H9 (cell line): Measurements from ENCODE around the gene PRDX1. TPM values are rescaled to one million over a fixed set of nuclear protein-coding genes. Genes with fewer than 3 reads are reported as not detected.

Source experiments
- DNase-seq: peaks from one replicate; pipeline ENCODE4 v3.0.0-alpha.2; 2017
- H2AFZ ChIP-seq: one replicate; pipeline ENCODE4 v1.6.1; 2013; ENCODE audit warnings: mild to moderate bottlenecking, low read length, control low read depth, moderate library complexity
- H2AK5ac ChIP-seq: 2 replicates; pipeline ENCODE4 v1.6.1; 2013; ENCODE audit warnings: low read length, control low read depth, mixed read lengths; ENCODE audit not compliant: insufficient read length
- H2BK120ac ChIP-seq: one replicate; pipeline ENCODE4 v1.6.1; 2013; ENCODE audit warnings: low read depth, mild to moderate bottlenecking, low read length, control low read depth, inconsistent platforms; ENCODE audit not compliant: poor library complexity, severe bottlenecking
- H2BK12ac ChIP-seq: 2 replicates; pipeline ENCODE4 v1.6.1; 2013; ENCODE audit warnings: low read length, control low read depth, mixed read lengths, low read depth; ENCODE audit not compliant: insufficient read length
- H2BK15ac ChIP-seq: 2 replicates; pipeline ENCODE4 v1.6.1; 2013; ENCODE audit warnings: low read depth, low read length, control low read depth
- H2BK20ac ChIP-seq: one replicate; pipeline ENCODE4 v1.6.1; 2013; ENCODE audit warnings: low read depth, mild to moderate bottlenecking, low read length, control low read depth, inconsistent platforms; ENCODE audit not compliant: poor library complexity, severe bottlenecking
- H2BK5ac ChIP-seq: 2 replicates; pipeline ENCODE4 v1.6.1; 2013; ENCODE audit warnings: low read length, control low read depth, mixed read lengths; ENCODE audit not compliant: insufficient read length
- H3K14ac ChIP-seq: 2 replicates; pipeline ENCODE4 v1.6.1; 2013; ENCODE audit warnings: low read length, control low read depth; ENCODE audit not compliant: insufficient read depth
- H3K18ac ChIP-seq: 2 replicates; pipeline ENCODE4 v1.6.1; 2013; ENCODE audit warnings: low read depth, mild to moderate bottlenecking, mixed read lengths, low read length, control low read depth; ENCODE audit not compliant: insufficient read length
- H3K23ac ChIP-seq: 2 replicates; pipeline ENCODE4 v1.6.1; 2013; ENCODE audit warnings: low read length, control low read depth, mixed read lengths, low read depth; ENCODE audit not compliant: insufficient read length
- H3K23me2 ChIP-seq: 2 replicates; pipeline ENCODE4 v1.6.1; 2013; ENCODE audit warnings: low read depth, mild to moderate bottlenecking, mixed read lengths, low read length, control low read depth; ENCODE audit not compliant: insufficient read length, poor library complexity, severe bottlenecking
- H3K27ac ChIP-seq: 2 replicates; pipeline ENCODE4 v1.5.1; 2013; ENCODE audit warnings: low read length, control low read depth, mixed read lengths, low read depth; ENCODE audit not compliant: insufficient read length
- H3K27me3 ChIP-seq: 2 replicates; pipeline ENCODE4 v1.6.1; 2013; ENCODE audit warnings: low read length, control low read depth, inconsistent platforms; ENCODE audit not compliant: insufficient read depth
- H3K4ac ChIP-seq: 2 replicates; pipeline ENCODE4 v1.6.1; 2013; ENCODE audit warnings: low read depth, mild to moderate bottlenecking, control low read depth, inconsistent platforms, low read length, moderate library complexity
- H3K4me1 ChIP-seq: 2 replicates; pipeline ENCODE4 v1.6.1; 2013; ENCODE audit warnings: low read length, control low read depth, inconsistent platforms; ENCODE audit not compliant: insufficient read depth
- H3K4me2 ChIP-seq: 2 replicates; pipeline ENCODE4 v1.6.1; 2013; ENCODE audit warnings: low read length, control low read depth, mixed read lengths; ENCODE audit not compliant: insufficient read length, insufficient read depth
- H3K56ac ChIP-seq: 2 replicates; pipeline ENCODE4 v1.6.1; 2013; ENCODE audit warnings: low read depth, mild to moderate bottlenecking, mixed read lengths, low read length, control low read depth; ENCODE audit not compliant: insufficient read length
- H3K79me1 ChIP-seq: 2 replicates; pipeline ENCODE4 v1.6.1; 2013; ENCODE audit warnings: low read depth, mild to moderate bottlenecking, moderate library complexity, low read length, control low read depth, inconsistent platforms; ENCODE audit not compliant: insufficient read depth, poor library complexity, severe bottlenecking
- H3K79me2 ChIP-seq: 2 replicates; pipeline ENCODE4 v1.6.1; 2013; ENCODE audit warnings: low read length, control low read depth, inconsistent platforms; ENCODE audit not compliant: insufficient read depth
- H3K9ac ChIP-seq: 2 replicates; pipeline ENCODE4 v1.6.1; 2013; ENCODE audit warnings: low read length, control low read depth, mixed read lengths; ENCODE audit not compliant: insufficient read length; ENCODE audit errors: extremely low read depth
- H3K9me3 ChIP-seq: one replicate; pipeline ENCODE4 v1.6.1; 2013; ENCODE audit warnings: low read depth, low read length, inconsistent platforms; ENCODE audit not compliant: control insufficient read depth
- H3T11ph ChIP-seq: one replicate; pipeline ENCODE4 v1.6.1; 2013; ENCODE audit warnings: mild to moderate bottlenecking, low read length, control low read depth, inconsistent platforms
- H4K20me1 ChIP-seq: one replicate; pipeline ENCODE4 v1.6.1; 2013; ENCODE audit not compliant: control insufficient read depth, insufficient read length, insufficient read depth
- H4K5ac ChIP-seq: 2 replicates; pipeline ENCODE4 v1.6.1; 2013; ENCODE audit warnings: low read depth, mild to moderate bottlenecking, mixed read lengths, low read length, control low read depth; ENCODE audit not compliant: insufficient read length
- H4K8ac ChIP-seq: replicated peaks from 2 replicates; pipeline ENCODE4 v1.6.1; 2013; ENCODE audit warnings: low read length, control low read depth, mixed read lengths, low read depth; ENCODE audit not compliant: insufficient read length
- H4K91ac ChIP-seq: 2 replicates; pipeline ENCODE4 v1.6.1; 2013; ENCODE audit warnings: low read depth, mild to moderate bottlenecking, moderate library complexity, mixed read lengths, low read length, control low read depth; ENCODE audit not compliant: insufficient read length
- H3K27ac Mint-ChIP-seq, 3 experiments: 2 replicates in 2 of 3; 3 replicates in 1 of 3; pipeline ENCODE4 v1.8.0; 2020 to 2021; ENCODE audit warnings: mixed read lengths in 3 of 3, mild to moderate bottlenecking in 1 of 3, moderate library complexity in 1 of 3
- H3K27me3 Mint-ChIP-seq: 2 replicates; pipeline ENCODE4 v1.8.0; 2021; ENCODE audit warnings: low read depth, mild to moderate bottlenecking, moderate library complexity, mixed read lengths
- H3K36me3 Mint-ChIP-seq, 3 experiments: 2 replicates in 2 of 3; 3 replicates in 1 of 3; pipeline ENCODE4 v1.8.0; 2020 to 2021; ENCODE audit warnings: low read depth in 3 of 3, mixed read lengths in 3 of 3; ENCODE audit not compliant: insufficient read depth in 1 of 3
- H3K4me1 Mint-ChIP-seq, 2 experiments: 2 replicates each; pipeline ENCODE4 v1.8.0; 2020; ENCODE audit warnings: mixed read lengths in 2 of 2
- H3K4me3 Mint-ChIP-seq, 2 experiments: 2 replicates in 1 of 2; 3 replicates in 1 of 2; pipeline ENCODE4 v1.8.0; 2020 to 2021; ENCODE audit warnings: mild to moderate bottlenecking in 2 of 2, mixed read lengths in 2 of 2, moderate library complexity in 1 of 2
- H3K9me3 Mint-ChIP-seq, 2 experiments: 2 replicates in 1 of 2; 3 replicates in 1 of 2; pipeline ENCODE4 v1.8.0; 2020; ENCODE audit warnings: mild to moderate bottlenecking in 2 of 2, mixed read lengths in 2 of 2, moderate library complexity in 1 of 2
- CTCF ChIP-seq: fragments of 200-600 bp; sonication (generic); conservative IDR thresholded peaks from 3 replicates; pipeline ENCODE4 v1.8.0; 2021; ENCODE audit warnings: antibody characterized with exemption, mild to moderate bottlenecking
- total RNA-seq: library from RNA; stranded (reverse); gene quantifications from 2 replicates; pipeline ENCODE4 v1.2.1, GENCODE V29; 2021

Gene PRDX1
- total RNA-seq, 1 experiment from 2014 or later = 1,003 TPM

GRCh38 chr1:45485949-45486348 lies 35.7 kb downstream of the PRDX1 start:
- Mint-ChIP-seq H3K36me3 (no peaks in the 10 kb centered on the region), H3K27me3 (peaks cover 3% of the 10 kb centered on the region), H3K4me1 (peaks cover 5% of the 10 kb centered on the region in 2 experiments), H3K4me3 (no peak overlapping the region), H3K9me3 (no peaks in the 10 kb centered on the region), H3K27ac (no peak overlapping the region)
- Histone ChIP-seq H3K4me1 (no peaks in the 10 kb centered on the region), H2BK15ac (no peak overlapping the region), H4K20me1 (no peaks in the 10 kb centered on the region), H3K23ac (no peak overlapping the region), H3K18ac (no peak overlapping the region), H3K79me2 (no peaks in the 10 kb centered on the region), H3K79me1 (no peaks in the 10 kb centered on the region), H3T11ph (no peak overlapping the region), H4K91ac (no peak overlapping the region), H2BK120ac (no peak overlapping the region), H4K5ac (no peak overlapping the region), H3K56ac (no peak overlapping the region), H2AFZ (no peak overlapping the region), H2BK20ac (no peak overlapping the region), H2BK12ac (no peak overlapping the region), H3K9ac (no peak overlapping the region), H4K8ac (no peak overlapping the region), H2BK5ac (no peak overlapping the region), H3K4me2 (no peak overlapping the region), H3K4ac (no peak overlapping the region), H3K27ac (no peak overlapping the region), H3K27me3 (no peaks in the 10 kb centered on the region), H2AK5ac (no peak overlapping the region), H3K9me3 (no peaks in the 10 kb centered on the region), H3K23me2 (peaks cover 10% of the 10 kb centered on the region), H3K14ac (no peak overlapping the region)
- no peak for DNase-seq
- TF ChIP-seq CTCF = no peak
